GM18870 (cell line): ENCODE measurements around the gene XPO5.

ENCODE experiments used
- ATAC-seq: cut with Tn5 transposase; IDR thresholded peaks from one replicate; pipeline ENCODE4 v1.9.1; 2021; ENCODE audit warnings: moderate library complexity; ENCODE audit not compliant: unreplicated experiment

XPO5 gene

DNA sequence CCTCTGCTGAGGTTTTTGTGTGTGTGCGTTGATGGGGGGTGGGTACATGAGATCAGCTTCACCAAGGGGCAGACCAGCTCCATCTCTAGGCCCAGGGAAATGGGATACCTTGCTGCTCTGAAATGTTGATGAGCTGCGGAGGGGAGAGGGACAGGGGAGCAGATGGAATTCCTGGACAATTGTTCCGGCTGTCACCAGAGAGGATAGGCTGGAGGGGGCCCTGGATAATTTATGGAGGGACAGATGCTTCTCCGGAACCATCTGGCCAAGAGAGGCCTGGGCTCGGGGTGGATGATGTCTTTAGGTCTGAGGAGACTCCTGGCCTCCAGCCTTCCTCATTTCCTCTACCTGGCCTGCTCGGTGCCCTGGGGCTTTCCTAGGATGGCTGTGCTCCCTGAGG lies 100.3 kb downstream of the XPO5 start:
- ATAC-seq = no peak

DNA sequence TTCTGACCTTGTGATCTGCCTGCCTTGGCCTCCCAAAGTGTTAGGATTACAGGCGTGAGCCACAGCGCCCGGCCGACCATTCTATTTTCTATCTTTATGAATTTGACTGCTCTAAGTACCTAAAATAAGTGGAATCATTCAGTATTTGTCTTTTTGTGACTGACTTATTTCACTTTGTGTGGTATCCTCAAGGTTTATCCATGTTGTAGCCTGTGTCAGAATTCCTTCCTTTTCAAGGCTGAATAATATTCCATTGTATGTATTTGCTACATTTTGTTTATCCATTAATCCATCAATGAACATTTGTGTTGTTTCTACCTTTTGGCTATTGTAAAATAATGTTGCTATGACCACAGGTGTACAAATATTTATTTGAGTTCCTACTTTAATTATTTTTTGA lies 103.3 kb downstream of the XPO5 start:
- ATAC-seq = no peak
